Femur (tissue), 1 donor: ENCODE measurements around the gene B3GAT1.

Experiments used
- DNase-seq: peaks from one replicate; pipeline ENCODE4 v3.0.0-alpha.2; 2017

The B3GAT1 gene

DNA sequence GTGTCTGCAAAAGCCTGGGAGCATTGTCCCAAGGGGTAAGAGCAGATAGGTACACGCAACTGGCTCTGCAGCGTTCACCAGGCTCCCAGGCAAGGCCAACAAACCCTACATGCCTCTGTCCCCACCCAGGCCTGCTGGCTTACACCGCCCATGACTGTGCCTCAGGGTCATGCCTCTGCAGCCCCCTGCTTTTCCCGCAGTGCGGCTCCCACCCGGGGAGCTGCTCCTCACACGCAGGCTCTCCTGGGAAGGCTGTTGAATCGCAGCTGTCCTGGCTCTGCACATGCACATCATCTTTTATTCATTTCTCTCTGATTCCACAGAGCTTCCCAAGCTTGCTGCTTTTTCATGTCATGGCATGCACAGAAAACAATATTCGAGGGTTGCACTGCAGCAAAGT lies 29.2 kb upstream of the B3GAT1 start:
- DNase-seq, result no peak

DNA sequence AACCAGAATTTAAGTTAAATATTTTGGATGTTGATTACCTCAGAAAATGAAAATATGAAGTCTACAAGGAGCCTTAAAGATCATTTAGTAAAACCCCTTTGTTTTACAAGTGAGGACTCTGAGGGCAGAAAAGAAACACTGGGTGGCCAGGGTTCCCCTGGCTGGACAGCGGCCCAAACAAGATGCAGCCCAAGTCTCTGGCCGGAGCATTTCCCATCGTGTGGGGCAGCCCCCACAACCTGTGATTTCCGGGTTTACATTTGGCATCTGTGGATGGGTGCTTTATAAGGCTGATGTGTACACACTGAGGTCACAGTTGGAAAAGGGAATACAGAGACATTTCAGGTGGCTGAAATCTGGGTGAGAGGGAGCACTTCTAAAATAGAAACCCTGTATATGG lies 28.8 kb upstream of the B3GAT1 start:
- no peak for DNase-seq

DNA sequence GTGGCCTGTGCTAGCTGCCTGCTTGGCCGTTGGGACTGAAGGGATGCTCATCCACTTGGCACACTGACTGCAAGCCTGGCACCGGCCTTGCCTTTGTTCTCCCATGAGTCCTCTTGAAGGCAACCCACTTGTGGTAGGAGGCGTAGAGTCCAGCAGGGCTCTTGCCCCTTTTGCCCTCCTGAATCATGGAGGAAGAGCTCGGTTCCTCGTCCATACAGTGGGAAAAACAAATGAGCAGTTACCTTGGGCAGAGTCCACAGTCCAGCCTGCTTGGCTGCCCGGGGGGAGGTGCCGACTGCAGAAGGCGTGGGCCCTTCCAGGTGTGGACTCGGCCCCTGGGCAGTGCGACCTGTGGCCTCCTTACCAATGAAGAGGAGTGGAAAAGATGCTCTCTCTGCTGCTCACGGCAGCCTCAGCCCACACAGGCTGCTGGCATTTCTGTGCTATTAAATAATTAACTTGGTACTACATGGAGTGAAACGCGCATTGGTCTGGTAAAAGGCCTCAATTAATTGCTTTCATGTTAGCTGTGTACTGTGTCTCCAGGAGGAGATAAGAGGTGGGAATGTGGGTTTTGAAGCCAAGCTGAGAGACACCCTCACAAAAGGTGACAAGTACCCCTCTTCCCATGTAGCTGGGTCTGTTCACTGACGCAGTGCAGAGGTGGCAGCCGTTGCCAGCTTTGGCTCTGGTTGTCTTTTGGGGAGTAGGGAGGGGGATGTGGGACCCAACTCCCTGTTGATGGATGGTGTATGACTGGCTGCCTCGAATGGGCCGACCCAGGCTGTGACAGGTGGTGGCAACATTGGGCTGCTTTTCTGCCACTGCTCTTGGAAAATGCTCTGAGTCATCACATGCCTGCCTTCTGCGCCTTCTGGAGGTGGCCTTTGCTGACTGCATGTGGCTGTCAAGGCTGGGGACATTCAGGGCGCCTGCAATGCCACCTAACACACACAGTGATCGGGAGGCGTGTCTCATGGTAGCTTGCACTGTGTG lies 26.8 kb upstream of the B3GAT1 start:
- DNase-seq, result no peak

DNA sequence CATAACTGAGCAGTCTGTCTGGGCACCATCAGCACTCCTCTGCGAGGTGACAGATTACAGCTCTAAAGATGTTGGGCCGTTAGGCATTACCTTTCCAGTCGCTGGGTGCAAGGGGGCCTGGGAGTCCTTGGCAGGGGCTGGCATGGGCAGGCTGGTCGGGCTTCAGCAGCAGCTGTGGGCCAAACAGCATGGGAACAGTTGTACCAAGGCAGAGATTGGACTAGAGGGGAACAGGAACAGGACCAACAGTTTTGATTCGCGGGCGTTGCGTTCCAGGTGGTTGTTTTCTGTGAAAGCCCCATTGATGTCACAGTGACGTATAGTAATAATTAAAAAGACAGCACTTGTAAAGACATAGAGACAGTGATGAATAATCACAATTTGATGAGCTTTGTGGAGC lies 25.8 kb upstream of the B3GAT1 start:
- DNase-seq, result no peak

DNA sequence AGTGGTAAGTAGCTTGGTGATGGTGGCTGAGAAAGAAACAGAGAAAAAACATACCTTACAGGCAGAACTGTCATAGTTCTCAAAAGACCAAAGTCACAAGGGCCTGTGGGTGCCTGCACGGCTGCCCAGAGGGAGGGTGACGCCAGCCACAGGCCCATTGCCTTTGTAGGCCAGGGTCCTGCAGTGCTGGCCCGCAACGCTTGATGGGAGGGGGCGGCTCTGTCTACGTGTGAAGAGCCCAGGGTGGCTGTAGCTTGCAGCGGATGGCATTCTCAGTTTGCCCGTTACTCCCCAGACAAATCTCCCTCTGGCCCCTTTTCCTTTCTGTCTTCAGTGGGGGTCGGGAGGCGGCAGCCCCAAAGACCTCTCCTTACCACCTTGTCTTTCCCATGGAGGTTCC lies 24.7 kb upstream of the B3GAT1 start:
- no peak for DNase-seq

GRCh38 chr11:134433806-134434205 lies 21.8 kb upstream of the B3GAT1 start:
- no peak for DNase-seq

DNA sequence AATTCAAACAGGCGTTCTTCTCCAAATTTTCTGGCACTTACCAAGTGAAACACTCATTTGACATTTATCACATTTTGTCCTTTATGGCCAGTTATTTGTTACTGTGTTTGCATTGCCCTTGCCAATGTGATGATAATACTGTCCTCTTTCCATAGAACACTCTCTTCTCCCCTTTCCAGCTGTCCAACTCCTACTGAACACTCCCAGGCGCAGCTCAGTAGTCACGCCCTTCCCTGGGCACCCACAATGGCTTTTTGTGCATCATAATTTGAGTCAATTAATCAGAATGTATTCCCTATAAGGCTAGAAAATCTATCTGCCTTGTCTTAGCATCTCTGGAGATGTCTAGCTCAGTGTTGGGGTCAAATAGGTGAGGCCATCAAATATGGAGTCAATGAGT lies 21.2 kb upstream of the B3GAT1 start:
- no peak for DNase-seq

- DNase-seq, result no peak
These were observed 20.7 kb upstream of the B3GAT1 start for GRCh38 chr11:134432776-134433175.

GRCh38 chr11:134429106-134429505 lies 17.1 kb upstream of the B3GAT1 start:
- DNase-seq, result no peak

GRCh38 chr11:134425816-134426536 lies 13.9 kb upstream of the B3GAT1 start:
- no peak for DNase-seq

DNA sequence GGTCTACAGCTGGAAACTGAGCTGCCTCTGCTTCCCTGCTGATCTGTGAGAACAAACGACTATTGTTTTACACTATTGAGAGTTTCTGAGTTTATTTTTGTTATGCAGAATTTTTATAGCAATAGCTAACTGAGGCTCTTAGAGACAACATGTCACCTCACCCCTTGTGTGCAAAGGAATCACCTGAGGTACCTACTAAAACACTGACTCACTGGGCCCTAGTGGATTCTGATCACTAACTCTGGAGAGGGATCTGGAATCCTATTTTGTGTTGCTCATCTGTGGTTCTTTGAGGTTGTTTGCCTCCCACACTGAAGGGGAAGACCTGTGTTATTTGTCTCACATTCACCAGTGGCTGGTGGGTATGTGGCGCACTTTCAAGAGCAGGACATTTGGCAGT lies 13.4 kb upstream of the B3GAT1 start:
- no peak for DNase-seq

DNA sequence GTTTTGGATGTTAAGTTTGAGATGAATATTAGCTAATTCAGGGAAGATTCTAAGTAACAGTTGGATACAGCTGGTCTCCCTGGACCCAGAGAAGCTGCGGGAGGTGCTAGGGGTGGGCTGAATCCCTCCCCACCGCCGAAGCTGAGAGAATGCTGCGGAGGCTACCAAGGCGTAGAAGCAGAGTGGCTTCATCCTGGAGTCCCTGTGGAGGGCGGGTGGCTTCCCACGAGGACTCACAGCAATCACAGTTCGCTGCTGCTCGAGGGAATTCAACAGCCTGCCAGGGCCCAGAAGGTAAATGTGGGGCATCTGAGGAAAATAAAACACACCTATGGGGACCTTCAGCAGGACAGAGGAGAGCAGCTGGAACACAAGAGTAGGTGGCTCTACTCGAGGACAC lies 11.1 kb upstream of the B3GAT1 start:
- no peak for DNase-seq

- peak; percentile 65 for DNase-seq
These were observed 6.1 kb upstream of the B3GAT1 start for GRCh38 chr11:134417871-134418840.

- DNase-seq, result no peak
These were observed 4.7 kb upstream of the B3GAT1 start for GRCh38 chr11:134416726-134417125.

GRCh38 chr11:134414766-134415765 lies 3.0 kb upstream of the B3GAT1 start:
- DNase-seq, result no peak

DNA sequence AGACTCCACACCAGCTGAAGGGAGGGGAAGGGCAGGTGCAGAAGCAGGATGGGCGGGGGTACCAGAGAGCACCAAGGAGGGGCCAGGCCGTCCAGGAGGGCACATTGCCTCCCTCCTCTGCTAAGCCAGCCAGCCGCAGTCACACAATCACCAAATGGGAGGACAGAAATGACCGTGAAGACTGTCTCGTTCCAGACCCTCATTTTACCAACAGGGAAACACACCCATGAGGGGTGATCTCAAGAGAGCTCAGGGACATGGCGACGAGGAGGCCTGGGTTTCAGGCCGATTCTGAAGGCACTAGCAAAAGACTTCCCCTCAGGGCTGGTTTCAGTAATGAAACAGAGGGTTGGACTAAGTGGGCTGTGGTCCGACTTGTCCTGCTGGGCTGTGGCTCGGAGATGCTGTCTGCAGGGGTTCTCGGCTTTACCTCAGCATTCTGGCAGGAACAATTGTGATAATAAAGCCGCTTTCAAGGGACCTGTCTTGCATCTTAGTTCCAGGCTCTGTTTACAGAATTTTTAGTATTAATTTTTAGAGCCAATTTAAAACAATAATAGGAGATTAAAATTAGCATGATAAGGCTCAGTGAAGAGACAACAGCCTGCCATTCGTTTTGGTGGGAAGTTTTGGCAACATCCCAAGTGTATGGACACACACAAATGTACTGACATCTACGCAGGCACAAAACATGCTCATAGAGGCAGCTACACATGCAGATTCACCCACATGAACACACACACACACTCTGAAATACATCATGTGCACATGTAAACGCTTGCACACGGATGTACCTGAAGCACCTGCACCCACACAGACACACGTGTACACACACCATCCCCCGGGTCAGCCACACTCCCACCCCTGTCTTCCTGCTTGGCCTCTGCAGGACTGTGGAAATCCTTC lies 2.0 kb upstream of the B3GAT1 start:
- no peak for DNase-seq

GRCh38 chr11:134413043-134413825 lies 1.2 kb upstream of the B3GAT1 start:
- DNase-seq, result no peak

- no peak for DNase-seq
These were observed 1.3 kb downstream of the B3GAT1 start for GRCh38 chr11:134410766-134411165.
